Measurements from ENCODE around the gene ZNF346. TPM values are rescaled to one million over a fixed set of nuclear protein-coding genes. Genes with fewer than 3 reads are reported as not detected.

ZNF346 gene
- total RNA-seq, 2 donors from 2014 or later, result 9.1 to 11.2 TPM

GRCh38 chr5:177096162-177097015 is 73.9 kb downstream of the ZNF346 start:
- Histone ChIP-seq H3K4me1 (no peaks in the 10 kb centered on the region), H3K27ac (no peak overlapping the region), H3K9me3 (no peaks in the 10 kb centered on the region), H3K4me3 (no peak overlapping the region), H3K9ac (ENCODE audit: low read depth in 2 of 2, low read length in 2 of 2) (peak overlapping the region in 1 of 2 donors; percentile 35), H3K36me3 (no peaks in the 10 kb centered on the region), H3K27me3 (no peaks in the 10 kb centered on the region)
- DNase-seq, result no peak
- TF ChIP-seq CTCF (IDR thresholded peaks at IDR 0.05), result no peak
- intact Hi-C loops (cut with DNase I), result no loop called here

GRCh38 chr5:177097016-177097985 is 74.8 kb downstream of the ZNF346 start:
- Histone ChIP-seq H3K4me3 (no peak overlapping the region), H3K27me3 (no peaks in the 10 kb centered on the region), H3K9me3 (no peaks in the 10 kb centered on the region), H3K9ac (ENCODE audit: low read depth in 2 of 2, low read length in 2 of 2) (no peak overlapping the region), H3K36me3 (no peaks in the 10 kb centered on the region), H3K4me1 (no peaks in the 10 kb centered on the region), H3K27ac (no peak overlapping the region)
- TF ChIP-seq CTCF (IDR thresholded peaks at IDR 0.05), result no peak
- DNase-seq, result no peak
- intact Hi-C loops (cut with DNase I), result no loop called here

- no peaks in the 10 kb centered on the region for H3K27me3 ChIP-seq
- H3K9me3 ChIP-seq, result no peaks in the 10 kb centered on the region
- H3K36me3 ChIP-seq, result no peaks in the 10 kb centered on the region
- no peak for DNase-seq
- H3K9ac ChIP-seq (ENCODE audit: low read depth in 2 of 2, low read length in 2 of 2), result no peak overlapping the region
- TF ChIP-seq CTCF (IDR thresholded peaks at IDR 0.05), result no peak
- peak overlapping the region; percentile 50 for H3K27ac ChIP-seq
- no peaks in the 10 kb centered on the region for H3K4me1 ChIP-seq
- intact Hi-C loops (cut with DNase I), result no loop called here
- no peak overlapping the region for H3K4me3 ChIP-seq
Observed at GRCh38 chr5:177098120-177098469, 75.6 kb downstream of the ZNF346 start.

- peak overlapping the region in 1 of 2 donors; percentile 63 for H3K9ac ChIP-seq (ENCODE audit: low read depth in 2 of 2, low read length in 2 of 2)
- intact Hi-C loops (cut with DNase I), result no loop called here
Observed at GRCh38 chr5:177098470-177099141, 76.1 kb downstream of the ZNF346 start.

More at GRCh38 chr5:177098470-177099141, 76.1 kb downstream of the ZNF346 start:
- DNase-seq, result no peak
- H3K36me3 ChIP-seq, result no peaks in the 10 kb centered on the region
- no peaks in the 10 kb centered on the region for H3K9me3 ChIP-seq
- no peaks in the 10 kb centered on the region for H3K4me1 ChIP-seq
- no peaks in the 10 kb centered on the region for H3K27me3 ChIP-seq
- H3K27ac ChIP-seq, result peak overlapping the region; percentile 50
- H3K4me3 ChIP-seq, result no peak overlapping the region
- TF ChIP-seq CTCF (IDR thresholded peaks at IDR 0.05), result no peak
